Measurements from ENCODE around the gene ADIRF.
"Not testable (repeated sequence)": the region's sequence is repeated elsewhere in the genome, so short reads cannot be mapped to it uniquely, and the experiment has no call there.

Gene ADIRF

GRCh38 chr10:86946213-86947155 is 21.8 kb upstream of the ADIRF start:
- no peak for DNase-seq

GRCh38 chr10:86947806-86948205 is 20.5 kb upstream of the ADIRF start:
- not testable (repeated sequence) for DNase-seq

GRCh38 chr10:86950349-86950748 is 17.9 kb upstream of the ADIRF start:
- no peak for DNase-seq

- no peak for DNase-seq
These were observed 17.0 kb upstream of the ADIRF start for GRCh38 chr10:86951184-86951761.

GRCh38 chr10:86952106-86952505 is 16.2 kb upstream of the ADIRF start:
- no peak for DNase-seq

GRCh38 chr10:86952697-86953096 is 15.6 kb upstream of the ADIRF start:
- DNase-seq: not testable (repeated sequence)

- DNase-seq: no peak
These were observed 14.3 kb upstream of the ADIRF start for GRCh38 chr10:86953747-86954680.

- DNase-seq: no peak
These were observed 13.4 kb upstream of the ADIRF start for GRCh38 chr10:86954681-86955500.

GRCh38 chr10:86955501-86956194 is 12.6 kb upstream of the ADIRF start:
- DNase-seq: no peak

- DNase-seq: no peak
These were observed 12.0 kb upstream of the ADIRF start for GRCh38 chr10:86956195-86956847.

GRCh38 chr10:86956848-86957448 is 11.3 kb upstream of the ADIRF start:
- no peak for DNase-seq

- DNase-seq: no peak
These were observed 10.7 kb upstream of the ADIRF start, which contains the start of gene MMRN2 for GRCh38 chr10:86957471-86958115. Gene MMRN2 (minus strand): TSS chr10:86957615. CDS start chr10:86957541, 74 bp downstream.

GRCh38 chr10:86958116-86958900 is 10.0 kb upstream of the ADIRF start, which contains the start of gene SNCG:
Gene SNCG (plus strand): TSS chr10:86958599. CDS start chr10:86958698, 99 bp downstream.
- DNase-seq: peak; percentile 6

- no peak for DNase-seq
These were observed 9.2 kb upstream of the ADIRF start for GRCh38 chr10:86958901-86959736.

- no peak for DNase-seq
These were observed 8.6 kb upstream of the ADIRF start for GRCh38 chr10:86959737-86960002.

GRCh38 chr10:86960003-86960862 is 8.0 kb upstream of the ADIRF start:
- DNase-seq: no peak

GRCh38 chr10:86960863-86961434 is 7.3 kb upstream of the ADIRF start:
- DNase-seq: no peak
